Esophagus muscularis mucosa (tissue), 3 donors: ENCODE measurements around the gene NEK4.

ENCODE experiments used
- POLR2A ChIP-seq: fragments of 450-650 bp; IDR thresholded peaks from one replicate; pipeline ENCODE4 v1.6.1; 2017; ENCODE audit warnings: antibody characterized with exemption, moderate library complexity, mild to moderate bottlenecking, low read depth
- POLR2AphosphoS5 ChIP-seq, 2 donors: sonication (generic); formaldehyde crosslinking; IDR thresholded peaks; one replicate each; pipeline ENCODE4 v1.6.1; 2017; ENCODE audit warnings: antibody characterized with exemption in 2 of 2
- TF ChIP-seq, protein P1 (sequence below), 3 experiments: fragments of 200-600 bp in 2 of 3; fragments of 450-650 bp in 1 of 3; sonication (generic) in 2 of 3; IDR thresholded peaks; one replicate each; pipeline ENCODE4 v1.5.1; 2017 to 2019; ENCODE audit warnings: antibody characterized with exemption in 3 of 3, mild to moderate bottlenecking in 2 of 3, moderate library complexity in 1 of 3

DNA sequence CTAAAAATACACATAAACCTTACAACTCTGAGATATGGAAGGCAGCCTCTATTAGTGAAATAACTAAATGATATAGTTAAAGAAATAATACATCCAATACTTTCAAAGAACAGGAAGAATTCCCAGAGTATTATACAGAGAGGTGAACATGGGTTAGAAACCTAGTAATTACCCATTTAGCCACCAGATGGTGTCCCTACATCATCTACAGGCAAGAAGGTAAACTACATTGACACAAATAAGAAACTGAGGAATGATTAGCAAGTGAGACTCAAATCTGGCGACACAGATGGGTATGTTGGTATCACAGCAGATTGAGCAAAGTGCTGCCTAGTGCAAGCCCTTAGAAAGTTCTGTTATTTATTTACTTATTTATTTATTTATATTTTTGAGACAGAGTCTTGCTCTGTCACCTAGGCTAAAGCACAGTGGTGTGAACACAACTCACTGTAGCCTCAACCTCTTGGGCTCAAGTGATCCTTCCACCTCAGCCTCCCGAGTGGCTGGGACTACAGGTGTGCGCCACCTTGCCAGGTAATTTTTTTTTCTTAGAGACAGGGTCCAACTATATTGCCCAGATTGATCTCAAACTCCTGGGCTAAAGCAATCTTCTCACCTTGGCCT, 28.2 kb downstream of the NEK4 start:
- TF ChIP-seq POLR2A (no peak), POLR2AphosphoS5 (IDR thresholded peaks at IDR 0.05) (no peak)
- TF ChIP-seq, protein P1, sequence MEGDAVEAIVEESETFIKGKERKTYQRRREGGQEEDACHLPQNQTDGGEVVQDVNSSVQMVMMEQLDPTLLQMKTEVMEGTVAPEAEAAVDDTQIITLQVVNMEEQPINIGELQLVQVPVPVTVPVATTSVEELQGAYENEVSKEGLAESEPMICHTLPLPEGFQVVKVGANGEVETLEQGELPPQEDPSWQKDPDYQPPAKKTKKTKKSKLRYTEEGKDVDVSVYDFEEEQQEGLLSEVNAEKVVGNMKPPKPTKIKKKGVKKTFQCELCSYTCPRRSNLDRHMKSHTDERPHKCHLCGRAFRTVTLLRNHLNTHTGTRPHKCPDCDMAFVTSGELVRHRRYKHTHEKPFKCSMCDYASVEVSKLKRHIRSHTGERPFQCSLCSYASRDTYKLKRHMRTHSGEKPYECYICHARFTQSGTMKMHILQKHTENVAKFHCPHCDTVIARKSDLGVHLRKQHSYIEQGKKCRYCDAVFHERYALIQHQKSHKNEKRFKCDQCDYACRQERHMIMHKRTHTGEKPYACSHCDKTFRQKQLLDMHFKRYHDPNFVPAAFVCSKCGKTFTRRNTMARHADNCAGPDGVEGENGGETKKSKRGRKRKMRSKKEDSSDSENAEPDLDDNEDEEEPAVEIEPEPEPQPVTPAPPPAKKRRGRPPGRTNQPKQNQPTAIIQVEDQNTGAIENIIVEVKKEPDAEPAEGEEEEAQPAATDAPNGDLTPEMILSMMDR (IDR thresholded peaks at IDR 0.05), result peak; percentile 35 to 49 (median 42)
